OCI-LY7 (cell line): ENCODE data around the gene MRPL11. TPM values are rescaled to one million over a fixed set of nuclear protein-coding genes. Genes with fewer than 3 reads are reported as not detected.

ENCODE experiments used
- BruUV-seq: library from RNA; stranded (reverse); fragments of 400-500 nt; replicated peaks from 2 replicates; lab custom pipeline; 2021; lab: Mats Ljungman, UMichigan
- CTCF ChIA-PET: fragments of 300-600 bp; sonication (Branson Sonifier 250); formaldehyde crosslinking; loops from one replicate; lab custom pipeline; 2022; ENCODE audit warnings: antibody characterized with exemption; ENCODE audit not compliant: unreplicated experiment; lab: Charles Lee
- POLR2A ChIA-PET: fragments of 300-600 bp; sonication (Branson Sonifier 250); formaldehyde crosslinking; loops from one replicate; lab custom pipeline; 2022; ENCODE audit warnings: antibody characterized with exemption; lab: Charles Lee
- DNase-seq: peaks from one replicate; pipeline ENCODE4 v3.0.0-alpha.2; 2015; ENCODE audit warnings: low spot score
- H2AFZ ChIP-seq: fragments of 200-600 bp; sonication (generic), shearing (Covaris generic); 2 replicates; pipeline ENCODE4 v1.6.1; 2014; ENCODE audit warnings: mild to moderate bottlenecking, antibody characterized with exemption, low read length, moderate library complexity
- H3K27ac ChIP-seq: fragments of 200-600 bp; sonication (generic); 2 replicates; pipeline ENCODE4 v1.5.1; 2014; ENCODE audit warnings: mixed run types, low read depth, mild to moderate bottlenecking, moderate library complexity, low read length, inconsistent platforms; ENCODE audit not compliant: poor library complexity, severe bottlenecking
- H3K36me3 ChIP-seq: fragments of 200-600 bp; sonication (generic); 2 replicates; pipeline ENCODE4 v1.6.1; 2014; ENCODE audit warnings: mild to moderate bottlenecking, antibody characterized with exemption, low read length, moderate library complexity, mixed read lengths; ENCODE audit not compliant: insufficient read depth
- H3K4me1 ChIP-seq: fragments of 200-600 bp; sonication (generic); 2 replicates; pipeline ENCODE4 v1.5.1; 2014; ENCODE audit warnings: mild to moderate bottlenecking, low read length; ENCODE audit not compliant: insufficient read depth, poor library complexity, severe bottlenecking
- H3K4me2 ChIP-seq: fragments of 200-600 bp; sonication (generic); 2 replicates; pipeline ENCODE4 v1.6.1; 2014; ENCODE audit warnings: mild to moderate bottlenecking, low read length
- H3K4me3 ChIP-seq: fragments of 200-600 bp; sonication (generic); 2 replicates; pipeline ENCODE4 v1.5.1; 2014; ENCODE audit warnings: mild to moderate bottlenecking, low read depth, low read length; ENCODE audit not compliant: poor library complexity, severe bottlenecking
- H3K79me2 ChIP-seq: fragments of 200-600 bp; sonication (generic); 2 replicates; pipeline ENCODE4 v1.6.1; 2016; ENCODE audit warnings: low read depth, mild to moderate bottlenecking, low read length, moderate library complexity, mixed read lengths; ENCODE audit not compliant: insufficient read depth
- H3K9me2 ChIP-seq: fragments of 200-600 bp; sonication (generic); 2 replicates; pipeline ENCODE4 v1.6.1; 2016; ENCODE audit warnings: mild to moderate bottlenecking, low read length, mixed read lengths; ENCODE audit not compliant: insufficient read depth
- H3K9me3 ChIP-seq: fragments of 200-600 bp; sonication (generic); 2 replicates; pipeline ENCODE4 v1.6.1; 2014; ENCODE audit warnings: mild to moderate bottlenecking, mixed run types, low read length, mixed read lengths
- H4K20me1 ChIP-seq: fragments of 200-600 bp; sonication (generic); 2 replicates; pipeline ENCODE4 v1.6.1; 2014; ENCODE audit warnings: mild to moderate bottlenecking, antibody characterized with exemption, low read length, moderate library complexity, mixed read lengths; ENCODE audit not compliant: insufficient read depth
- EZH2phosphoT487 ChIP-seq: fragments of 200-600 bp; sonication (generic); IDR thresholded peaks from 2 replicates; pipeline ENCODE4 v1.6.1; 2018; ENCODE audit warnings: low read depth, borderline replicate concordance, mild to moderate bottlenecking, mixed run types, antibody characterized with exemption, low read length, moderate library complexity, mixed read lengths
- intact Hi-C: fragments of 100-400 bp; cut with micrococcal nuclease; formaldehyde crosslinking; loops from one replicate; pipeline ENCODE4 v1.10.0; 2022; ENCODE audit not compliant: unreplicated experiment
- total RNA-seq, 2 experiments: library from RNA; depleted of rRNA in 1 of 2; stranded (reverse); fragments of >200 nt in 1 of 2; shearing (Covaris generic) in 1 of 2; gene quantifications; 2 replicates each; pipeline ENCODE4 v1.2.3, GENCODE V29; 2014 to 2022
- TF ChIP-seq, protein P1 (sequence below): fragments of 200-600 bp; sonication (generic); conservative IDR thresholded peaks from 2 replicates; pipeline ENCODE4 v1.5.1; 2014; ENCODE audit warnings: mild to moderate bottlenecking, antibody characterized with exemption, low read length, moderate library complexity, mixed read lengths

Gene MRPL11
- total RNA-seq, 2 experiments from 2014 or later = 88.6 to 101 TPM

DNA sequence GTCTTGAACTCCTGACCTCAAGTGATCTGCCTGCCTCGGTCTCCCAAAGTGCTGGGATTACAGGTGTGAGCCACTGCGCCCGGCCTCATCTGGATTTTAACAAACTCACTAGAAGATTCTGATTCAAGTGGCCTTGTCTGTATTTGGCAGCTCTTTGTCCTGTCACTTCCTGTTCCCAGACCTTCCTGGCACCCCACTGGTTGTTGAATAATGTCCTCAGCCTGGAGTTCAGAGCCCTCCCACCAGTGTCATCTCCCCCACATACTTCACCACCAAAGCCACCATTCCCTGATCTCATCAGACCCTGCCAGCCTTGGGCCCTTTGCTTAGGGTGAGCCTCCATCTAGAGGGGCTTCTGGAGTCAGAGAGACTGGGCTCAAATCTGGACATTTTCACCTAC lies 31.4 kb upstream of the MRPL11 start:
- Histone ChIP-seq H3K9me3 (no peaks in the 10 kb centered on the region), H3K27ac (no peak overlapping the region), H3K36me3 (no peaks in the 10 kb centered on the region), H2AFZ (no peak overlapping the region), H3K4me2 (no peak overlapping the region), H3K9me2 (no peaks in the 10 kb centered on the region), H3K79me2 (no peaks in the 10 kb centered on the region), H3K4me1 (peaks cover 21% of the 10 kb centered on the region), H3K4me3 (no peak overlapping the region), H4K20me1 (no peaks in the 10 kb centered on the region)
- TF ChIP-seq, protein P1, sequence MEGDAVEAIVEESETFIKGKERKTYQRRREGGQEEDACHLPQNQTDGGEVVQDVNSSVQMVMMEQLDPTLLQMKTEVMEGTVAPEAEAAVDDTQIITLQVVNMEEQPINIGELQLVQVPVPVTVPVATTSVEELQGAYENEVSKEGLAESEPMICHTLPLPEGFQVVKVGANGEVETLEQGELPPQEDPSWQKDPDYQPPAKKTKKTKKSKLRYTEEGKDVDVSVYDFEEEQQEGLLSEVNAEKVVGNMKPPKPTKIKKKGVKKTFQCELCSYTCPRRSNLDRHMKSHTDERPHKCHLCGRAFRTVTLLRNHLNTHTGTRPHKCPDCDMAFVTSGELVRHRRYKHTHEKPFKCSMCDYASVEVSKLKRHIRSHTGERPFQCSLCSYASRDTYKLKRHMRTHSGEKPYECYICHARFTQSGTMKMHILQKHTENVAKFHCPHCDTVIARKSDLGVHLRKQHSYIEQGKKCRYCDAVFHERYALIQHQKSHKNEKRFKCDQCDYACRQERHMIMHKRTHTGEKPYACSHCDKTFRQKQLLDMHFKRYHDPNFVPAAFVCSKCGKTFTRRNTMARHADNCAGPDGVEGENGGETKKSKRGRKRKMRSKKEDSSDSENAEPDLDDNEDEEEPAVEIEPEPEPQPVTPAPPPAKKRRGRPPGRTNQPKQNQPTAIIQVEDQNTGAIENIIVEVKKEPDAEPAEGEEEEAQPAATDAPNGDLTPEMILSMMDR = no peak
- TF ChIP-seq EZH2phosphoT487 = no peak
- DNase-seq = no peak
- intact Hi-C loops = no loop called here
- BruUV-seq = no TSS peak
- POLR2A ChIA-PET = interaction anchor here (1.2 kb wide), 1 partner anchor 12 kb away, joined by 4 read pairs; no protein-coding TSS in a partner anchor
- CTCF ChIA-PET = no interaction called here

DNA sequence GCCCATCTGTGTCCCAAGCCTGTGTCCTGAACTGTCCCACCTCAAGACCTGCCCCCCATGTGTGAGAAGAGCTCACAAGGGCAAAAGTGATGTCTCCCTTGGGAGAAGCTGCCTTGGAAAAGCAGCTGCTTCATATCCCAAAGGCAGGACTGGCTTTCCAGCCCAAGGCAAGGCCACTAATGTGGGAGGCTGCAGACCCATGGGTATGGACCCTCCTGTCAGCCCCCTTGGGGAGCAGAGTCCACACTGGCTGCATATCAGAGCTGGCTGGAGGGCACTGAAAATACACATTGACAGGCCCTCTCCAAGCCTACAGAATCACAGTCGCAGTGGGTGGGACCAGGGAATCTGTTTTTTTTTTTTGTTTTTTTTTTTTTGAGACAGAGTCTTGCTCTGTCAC lies 30.8 kb upstream of the MRPL11 start:
- H3K79me2 ChIP-seq = no peaks in the 10 kb centered on the region
- H3K9me2 ChIP-seq = no peaks in the 10 kb centered on the region
- H3K4me2 ChIP-seq = no peak overlapping the region
- no peak for TF ChIP-seq EZH2phosphoT487
- TF ChIP-seq, protein P1 = no peak
- BruUV-seq = no TSS peak
- ChIA-PET POLR2A (interaction anchor here (0.7 to 1.2 kb wide), 2 partner anchors 11 to 886 kb away, joined by 3 to 4 read pairs; no protein-coding TSS in a partner anchor), CTCF (no interaction called here)
- DNase-seq = no peak
- H4K20me1 ChIP-seq = no peaks in the 10 kb centered on the region
- H3K27ac ChIP-seq = no peak overlapping the region
- intact Hi-C loops = no loop called here
- H2AFZ ChIP-seq = no peak overlapping the region
- no peaks in the 10 kb centered on the region for H3K9me3 ChIP-seq
- no peaks in the 10 kb centered on the region for H3K36me3 ChIP-seq
- no peak overlapping the region for H3K4me3 ChIP-seq
- peaks cover 27% of the 10 kb centered on the region for H3K4me1 ChIP-seq

DNA sequence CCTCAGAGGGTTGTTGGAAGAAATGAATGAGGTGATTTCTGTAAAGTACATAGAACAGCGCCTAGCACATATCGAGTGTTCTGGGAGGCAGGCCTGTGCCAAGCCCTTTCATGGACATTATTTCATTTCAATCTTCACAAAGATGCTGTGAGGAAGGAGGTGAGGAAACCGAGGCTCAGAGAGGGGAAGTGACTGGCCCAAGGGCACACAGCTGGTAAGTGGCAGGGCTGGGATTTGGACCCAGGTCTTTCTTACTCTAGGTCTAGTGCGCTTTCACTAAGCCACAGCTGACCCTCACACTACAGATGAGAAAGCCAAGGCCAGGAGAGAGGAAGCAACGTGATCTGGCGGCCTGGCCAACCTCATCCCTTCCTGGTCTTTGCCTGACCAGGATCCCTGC lies 30.0 kb upstream of the MRPL11 start:
- H4K20me1 ChIP-seq = no peaks in the 10 kb centered on the region
- intact Hi-C loops = no loop called here
- no peaks in the 10 kb centered on the region for H3K9me3 ChIP-seq
- CTCF ChIA-PET = no interaction called here
- no peak for DNase-seq
- H2AFZ ChIP-seq = no peak overlapping the region
- no peak for TF ChIP-seq EZH2phosphoT487
- TF ChIP-seq, protein P1 = no peak
- peaks cover 27% of the 10 kb centered on the region for H3K4me1 ChIP-seq
- no peaks in the 10 kb centered on the region for H3K9me2 ChIP-seq
- no TSS peak for BruUV-seq
- no peaks in the 10 kb centered on the region for H3K79me2 ChIP-seq
- no peak overlapping the region for H3K4me2 ChIP-seq
- no peak overlapping the region for H3K27ac ChIP-seq
- no peak overlapping the region for H3K4me3 ChIP-seq
- no peaks in the 10 kb centered on the region for H3K36me3 ChIP-seq
- POLR2A ChIA-PET = interaction anchor here (1.2 to 1.3 kb wide), 2 partner anchors 10 to 11 kb away, joined by 4 read pairs; partner anchors contain the start of gene DPP3
